ES-I3 (cell line): ENCODE measurements around the gene MRPL48.

Experiments
- H3K36me3 ChIP-seq: 2 replicates; pipeline ENCODE4 v1.6.1; 2013; ENCODE audit warnings: mild to moderate bottlenecking, low read length, control low read depth, moderate library complexity; ENCODE audit not compliant: insufficient read depth
- H3K4me1 ChIP-seq: 2 replicates; pipeline ENCODE4 v1.6.1; 2013; ENCODE audit warnings: mild to moderate bottlenecking, control low read depth, low read length; ENCODE audit not compliant: insufficient read depth
- H3K9ac ChIP-seq: 2 replicates; pipeline ENCODE4 v1.6.1; 2013; ENCODE audit warnings: low read depth, mild to moderate bottlenecking, low read length, moderate library complexity
- H3K9me3 ChIP-seq: 2 replicates; pipeline ENCODE4 v1.6.1; 2013; ENCODE audit warnings: mild to moderate bottlenecking, low read length, moderate library complexity; ENCODE audit not compliant: control insufficient read depth, insufficient read depth

MRPL48 gene

GRCh38 chr11:73838443-73839122, 50.9 kb downstream of the MRPL48 start:
- H3K4me1 ChIP-seq = peaks cover 7% of the 10 kb centered on the region; the same call in 1 of the 2 replicates
- no peaks in the 10 kb centered on the region for H3K36me3 ChIP-seq
- no peaks in the 10 kb centered on the region for H3K9me3 ChIP-seq
- no peak overlapping the region for H3K9ac ChIP-seq

DNA sequence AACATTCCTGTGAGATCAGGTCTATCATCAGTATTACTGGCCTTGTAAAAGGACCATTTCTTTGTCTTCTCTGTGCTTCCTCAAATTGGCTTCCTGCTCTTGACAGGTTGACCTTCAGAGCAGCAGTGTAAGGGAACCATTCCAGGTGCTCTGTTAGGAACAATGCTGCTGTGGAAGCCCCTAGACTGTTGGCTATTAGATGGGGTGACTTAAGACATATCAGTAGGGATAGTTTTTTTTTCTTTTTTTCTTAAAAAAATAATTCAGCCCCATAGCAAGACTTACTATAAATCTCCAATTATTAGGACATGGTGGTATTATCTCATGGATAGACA, 51.4 kb downstream of the MRPL48 start:
- Histone ChIP-seq H3K9me3 (no peaks in the 10 kb centered on the region), H3K36me3 (no peaks in the 10 kb centered on the region), H3K9ac (no peak overlapping the region), H3K4me1 (peaks cover 7% of the 10 kb centered on the region; the same call in 1 of the 2 replicates)

GRCh38 chr11:73851046-73851764, 63.5 kb downstream of the MRPL48 start:
- H3K36me3 ChIP-seq = no peaks in the 10 kb centered on the region; the same call in 1 of the 2 replicates
- no peaks in the 10 kb centered on the region for H3K9me3 ChIP-seq
- H3K4me1 ChIP-seq = peaks cover 6% of the 10 kb centered on the region; the same call in 1 of the 2 replicates
- H3K9ac ChIP-seq = no peak overlapping the region

DNA sequence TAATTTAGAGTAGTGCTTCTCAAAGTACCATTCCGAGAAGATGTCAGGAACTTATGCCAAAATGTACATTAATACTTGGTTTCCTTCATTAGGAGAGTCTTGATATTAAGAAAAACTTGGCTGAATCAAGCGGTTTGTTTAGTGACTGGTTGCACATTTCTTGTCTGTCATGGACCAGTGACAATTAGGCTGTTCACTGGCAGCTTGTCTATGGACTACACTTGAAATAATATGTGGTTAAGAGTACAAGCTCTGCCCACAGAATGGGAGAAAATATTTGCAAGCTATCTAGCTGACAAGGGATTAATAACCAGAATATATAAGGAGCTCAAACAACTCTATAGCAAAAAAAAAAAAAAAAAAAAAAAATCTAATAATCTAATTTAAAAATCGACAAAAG, 64.4 kb downstream of the MRPL48 start:
- Histone ChIP-seq H3K4me1 (peaks cover 7% of the 10 kb centered on the region; the same call in 1 of the 2 replicates), H3K9me3 (no peaks in the 10 kb centered on the region), H3K36me3 (no peaks in the 10 kb centered on the region; the same call in 1 of the 2 replicates), H3K9ac (no peak overlapping the region)

- Histone ChIP-seq H3K36me3 (no peaks in the 10 kb centered on the region; the same call in 1 of the 2 replicates), H3K9me3 (no peaks in the 10 kb centered on the region), H3K9ac (no peak overlapping the region), H3K4me1 (peaks cover 7% of the 10 kb centered on the region; the same call in 1 of the 2 replicates)
Observed at GRCh38 chr11:73854680-73855079, 67.0 kb downstream of the MRPL48 start.

DNA sequence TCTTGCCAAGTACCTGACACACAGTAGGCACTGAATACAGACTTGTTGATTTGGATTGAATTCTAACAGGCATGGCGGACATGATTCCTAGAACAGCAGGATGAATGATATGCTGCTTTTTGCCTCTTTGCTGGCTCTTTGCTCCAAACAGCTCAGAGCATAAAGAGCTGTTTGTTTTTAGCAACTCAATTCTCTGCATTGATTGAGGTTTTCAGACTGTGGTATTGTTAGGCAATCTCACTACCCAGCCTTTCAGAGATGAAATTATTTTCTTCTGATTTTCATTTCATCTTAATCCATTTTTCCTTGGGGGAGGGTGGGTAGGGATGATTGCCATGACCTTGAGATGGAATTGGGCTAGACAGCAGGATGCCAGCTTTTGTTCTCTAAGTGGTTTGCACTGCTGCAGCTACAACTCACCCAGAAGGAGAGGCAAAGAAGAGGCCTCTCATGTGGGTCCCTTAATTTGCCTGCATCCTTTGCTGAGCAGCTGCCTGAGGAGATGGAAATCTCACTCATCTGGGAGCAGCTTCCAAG, 68.4 kb downstream of the MRPL48 start:
- no peak overlapping the region for H3K9ac ChIP-seq
- H3K9me3 ChIP-seq = no peaks in the 10 kb centered on the region
- no peaks in the 10 kb centered on the region; the same call in 1 of the 2 replicates for H3K36me3 ChIP-seq
- peaks cover 7% of the 10 kb centered on the region; the same call in 1 of the 2 replicates for H3K4me1 ChIP-seq

DNA sequence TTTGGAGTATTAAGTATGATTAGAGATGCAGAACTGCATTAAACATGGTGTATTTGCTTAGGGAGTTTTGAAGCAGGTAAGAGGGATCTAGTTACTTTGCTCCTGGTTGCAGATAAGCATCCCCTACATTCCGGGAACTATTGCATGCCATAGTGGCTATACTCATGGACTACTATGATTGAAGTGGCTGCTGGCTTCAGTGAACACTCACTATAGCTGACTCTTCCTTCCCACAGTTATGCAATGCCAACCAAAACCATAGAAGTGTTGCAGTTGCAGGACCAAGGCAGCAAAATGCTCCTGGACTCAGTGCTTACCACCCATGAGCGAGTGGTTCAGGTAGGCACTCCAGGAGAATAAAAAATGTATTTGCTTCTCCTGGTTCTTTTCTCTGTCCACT, 72.0 kb downstream of the MRPL48 start:
- Histone ChIP-seq H3K9me3 (no peaks in the 10 kb centered on the region), H3K4me1 (peaks cover 7% of the 10 kb centered on the region; the same call in 1 of the 2 replicates), H3K9ac (no peak overlapping the region), H3K36me3 (peaks cover 4% of the 10 kb centered on the region; the same call in 1 of the 2 replicates)

DNA sequence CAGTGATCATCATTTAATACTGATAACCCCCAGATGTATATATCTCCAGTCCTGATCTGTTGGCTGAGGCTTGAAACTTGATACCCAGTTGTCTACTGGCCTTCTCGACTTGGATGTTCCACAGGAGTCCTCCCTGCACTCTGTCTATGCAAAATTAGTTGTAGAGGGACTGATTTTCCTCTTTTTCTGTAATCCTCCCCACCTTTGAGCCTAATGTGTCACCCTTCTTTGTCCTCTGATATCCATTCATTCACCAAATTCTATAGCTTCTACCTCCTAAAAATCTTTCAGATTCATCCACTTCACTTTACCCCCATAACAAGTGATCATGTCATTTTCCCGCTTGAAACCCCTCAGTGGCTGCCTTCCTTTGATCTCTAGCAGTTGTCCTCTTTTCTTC, 72.5 kb downstream of the MRPL48 start:
- H3K4me1 ChIP-seq = peaks cover 7% of the 10 kb centered on the region; the same call in 1 of the 2 replicates
- H3K9me3 ChIP-seq = no peaks in the 10 kb centered on the region
- H3K9ac ChIP-seq = no peak overlapping the region
- H3K36me3 ChIP-seq = peaks cover 4% of the 10 kb centered on the region; the same call in 1 of the 2 replicates

DNA sequence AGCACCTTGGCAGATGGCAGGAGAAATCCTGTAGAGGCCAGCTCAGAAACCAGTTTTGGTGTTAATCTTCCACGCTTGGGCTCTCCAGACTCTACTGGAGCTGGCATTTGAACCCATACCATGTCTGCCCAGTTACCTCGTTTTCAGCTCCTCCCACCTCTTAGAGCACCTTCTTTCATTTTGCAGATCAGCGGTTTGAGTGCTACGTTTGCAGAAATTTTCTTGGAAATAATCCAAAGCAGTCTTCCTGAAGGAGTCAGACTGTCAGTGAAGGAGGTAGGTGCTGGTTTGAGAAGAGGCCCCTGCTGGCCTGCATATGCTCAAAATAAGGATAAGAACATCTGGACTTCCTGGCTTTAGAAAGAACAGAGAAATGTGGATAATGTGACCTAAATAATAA, 75.3 kb downstream of the MRPL48 start:
- Histone ChIP-seq H3K4me1 (peaks cover 3% of the 10 kb centered on the region), H3K9me3 (no peaks in the 10 kb centered on the region), H3K36me3 (peaks cover 4% of the 10 kb centered on the region; the same call in 1 of the 2 replicates), H3K9ac (no peak overlapping the region)

DNA sequence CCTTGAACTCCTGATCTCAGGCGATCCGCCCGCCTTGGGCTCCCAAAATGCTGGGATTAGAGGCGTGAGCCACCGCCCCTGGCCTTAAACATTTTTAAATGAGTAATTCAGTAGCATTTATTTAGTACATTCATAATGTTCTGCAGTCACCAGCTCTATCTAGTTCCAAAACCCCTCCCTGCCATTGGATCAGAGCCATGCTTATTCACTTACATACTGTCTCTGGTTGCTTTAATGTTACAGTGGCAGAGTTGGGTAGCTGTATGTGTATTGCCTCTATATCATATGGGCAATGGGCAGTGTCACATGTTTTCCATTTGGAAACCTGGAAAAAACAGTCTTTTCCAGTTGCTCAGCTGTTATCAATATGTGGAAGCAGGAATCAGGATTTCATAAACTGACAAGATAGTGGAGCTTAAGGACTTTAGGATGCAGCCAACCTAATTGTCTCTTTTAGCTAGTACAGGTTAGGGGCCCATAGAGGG, 78.5 kb downstream of the MRPL48 start:
- Histone ChIP-seq H3K4me1 (peaks cover 3% of the 10 kb centered on the region), H3K9me3 (no peaks in the 10 kb centered on the region), H3K36me3 (peaks cover 4% of the 10 kb centered on the region; the same call in 1 of the 2 replicates), H3K9ac (no peak overlapping the region)

- Histone ChIP-seq H3K9me3 (no peaks in the 10 kb centered on the region), H3K36me3 (peaks cover 4% of the 10 kb centered on the region; the same call in 1 of the 2 replicates), H3K9ac (no peak overlapping the region), H3K4me1 (peaks cover 3% of the 10 kb centered on the region)
Observed at GRCh38 chr11:73866586-73866996, 78.9 kb downstream of the MRPL48 start.

GRCh38 chr11:73869332-73869949, 81.8 kb downstream of the MRPL48 start:
- Histone ChIP-seq H3K9ac (no peak overlapping the region), H3K4me1 (peaks cover 3% of the 10 kb centered on the region), H3K9me3 (no peaks in the 10 kb centered on the region), H3K36me3 (peaks cover 9% of the 10 kb centered on the region; the same call in 1 of the 2 replicates)

DNA sequence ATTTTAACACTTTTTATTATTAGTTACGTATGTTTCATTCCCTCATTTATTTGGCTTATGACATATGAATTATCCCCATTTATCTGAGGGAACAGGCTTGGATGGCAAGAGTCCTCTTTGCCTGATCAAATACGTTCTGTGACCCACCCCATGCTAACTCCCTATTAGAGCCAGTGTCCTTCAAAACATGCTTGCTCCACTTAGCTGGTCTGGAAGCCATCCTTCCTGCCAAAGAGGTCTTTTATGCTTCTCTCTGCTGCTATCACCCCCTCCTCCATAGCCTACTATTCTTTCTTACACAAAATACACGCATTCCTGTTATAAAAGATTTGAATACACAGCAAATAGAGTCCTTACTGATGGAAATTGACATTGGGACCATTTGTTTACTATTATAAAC, 82.6 kb downstream of the MRPL48 start:
- peaks cover 11% of the 10 kb centered on the region for H3K36me3 ChIP-seq
- H3K4me1 ChIP-seq = peaks cover 6% of the 10 kb centered on the region
- H3K9me3 ChIP-seq = no peaks in the 10 kb centered on the region
- H3K9ac ChIP-seq = no peak overlapping the region

GRCh38 chr11:73872749-73873357, 85.2 kb downstream of the MRPL48 start:
- H3K36me3 ChIP-seq = peaks cover 16% of the 10 kb centered on the region
- peaks cover 8% of the 10 kb centered on the region for H3K4me1 ChIP-seq
- no peak overlapping the region for H3K9ac ChIP-seq
- H3K9me3 ChIP-seq = no peaks in the 10 kb centered on the region
